Naive B cell (primary cell): ENCODE results near the gene RBM15. TPM values are rescaled to one million over a fixed set of nuclear protein-coding genes. Genes with fewer than 3 reads are reported as not detected.

Experiments
- ATAC-seq, 2 donors: fragments of 150-1000 bp; cut with Tn5 transposase; 2 replicates each; pipeline ENCODE4 v1.10.0; 2021; ENCODE audit warnings: low read depth in 2 of 2, mild to moderate bottlenecking in 2 of 2, moderate library complexity in 2 of 2
- DNase-seq: peaks from one replicate; pipeline ENCODE4 v3.0.0; 2022
- H3K27ac Mint-ChIP-seq, 6 donors: one replicate each; pipeline ENCODE4 v1.8.0; 2020 to 2022; ENCODE audit warnings: mild to moderate bottlenecking in 6 of 6, mixed read lengths in 6 of 6, moderate library complexity in 5 of 6, inconsistent platforms in 2 of 6
- H3K27me3 Mint-ChIP-seq, 3 donors: one replicate each; pipeline ENCODE4 v1.8.0; 2021 to 2022; ENCODE audit warnings: mixed read lengths in 3 of 3, mild to moderate bottlenecking in 1 of 3
- H3K36me3 Mint-ChIP-seq, 2 donors: one replicate each; pipeline ENCODE4 v1.8.0; 2020 to 2022; ENCODE audit warnings: mixed read lengths in 2 of 2, inconsistent platforms in 1 of 2, mild to moderate bottlenecking in 1 of 2
- H3K4me1 Mint-ChIP-seq, 3 donors: one replicate each; pipeline ENCODE4 v1.8.0; 2020 to 2022; ENCODE audit warnings: mixed read lengths in 3 of 3, inconsistent platforms in 1 of 3, mild to moderate bottlenecking in 1 of 3, moderate library complexity in 1 of 3
- H3K4me3 Mint-ChIP-seq, 8 donors: one replicate each; pipeline ENCODE4 v1.8.0; 2020 to 2022; ENCODE audit warnings: mild to moderate bottlenecking in 8 of 8, mixed read lengths in 8 of 8, moderate library complexity in 8 of 8, inconsistent platforms in 2 of 8
- H3K9me3 Mint-ChIP-seq, 7 donors: one replicate each; pipeline ENCODE4 v1.8.0; 2020 to 2022; ENCODE audit warnings: mixed read lengths in 7 of 7, mild to moderate bottlenecking in 5 of 7, inconsistent platforms in 2 of 7, moderate library complexity in 1 of 7
- polyA plus RNA-seq, 6 donors: library from polyadenylated mRNA; unstranded; fragments of 300-500 nt; fragmentation: Illumina TruSeq; gene quantifications; one replicate each; pipeline ENCODE4 v1.2.3, GENCODE V29; 2021; ENCODE audit warnings: low read depth in 6 of 6

RBM15 gene
- polyA plus RNA-seq, 6 donors from 2014 or later = 13.2 to 23.1 (median 17.4) TPM

GRCh38 chr1:110335265-110335664 is 3.9 kb upstream of the RBM15 start:
- Mint-ChIP-seq H3K27ac (peak overlapping the region in 1 of 6 donors; percentile 47), H3K9me3 (no peaks in the 10 kb centered on the region), H3K4me1 (peaks cover 3 to 13% (median 11%) of the 10 kb centered on the region in 3 donors)

GRCh38 chr1:110336300-110337039 is 2.7 kb upstream of the RBM15 start:
- Mint-ChIP-seq H3K4me1 (peaks cover 13 to 25% (median 23%) of the 10 kb centered on the region in 3 donors), H3K36me3 (no peaks in the 10 kb centered on the region), H3K9me3 (no peaks in the 10 kb centered on the region), H3K27ac (peak overlapping the region in 2 of 6 donors; percentile 47 to 60), H3K27me3 (no peaks in the 10 kb centered on the region), H3K4me3 (peak overlapping the region in 5 of 8 donors; percentile 17 to 64 (median 42))
- DNase-seq (no peak), ATAC-seq (no peak)

More at GRCh38 chr1:110335265-110335664, 3.9 kb upstream of the RBM15 start:
- ATAC-seq = no peak
- H3K4me3 Mint-ChIP-seq = no peak overlapping the region
- DNase-seq = no peak
- peaks cover 0 to under 1% of the 10 kb centered on the region in 2 donors for H3K36me3 Mint-ChIP-seq
- no peaks in the 10 kb centered on the region for H3K27me3 Mint-ChIP-seq

- Mint-ChIP-seq H3K4me1 (peaks cover 25 to 37% (median 34%) of the 10 kb centered on the region in 3 donors), H3K4me3 (no peak overlapping the region), H3K36me3 (no peaks in the 10 kb centered on the region), H3K27me3 (no peaks in the 10 kb centered on the region), H3K27ac (peak overlapping the region in 2 of 6 donors; percentile 97 to 98), H3K9me3 (no peaks in the 10 kb centered on the region)
- DNase-seq = no peak
- ATAC-seq = no peak
Measured at GRCh38 chr1:110337704-110338308, 1.4 kb upstream of the RBM15 start.

GRCh38 chr1:110338309-110338885 is 780 bp upstream of the RBM15 start:
- Mint-ChIP-seq H3K4me1 (peaks cover 28 to 43% (median 39%) of the 10 kb centered on the region in 3 donors), H3K27ac (peak overlapping the region in 2 of 6 donors; percentile 97 to 98), H3K27me3 (no peaks in the 10 kb centered on the region), H3K36me3 (no peaks in the 10 kb centered on the region), H3K9me3 (no peaks in the 10 kb centered on the region), H3K4me3 (no peak overlapping the region)
- ATAC-seq (peak; percentile 71 to 72), DNase-seq (peak; percentile 98)

- H3K4me3 Mint-ChIP-seq = no peak overlapping the region
- H3K27ac Mint-ChIP-seq = peak overlapping the region in 2 of 6 donors; percentile 87 to 91
- ATAC-seq (no peak), DNase-seq (no peak)
- H3K9me3 Mint-ChIP-seq = no peaks in the 10 kb centered on the region
- no peaks in the 10 kb centered on the region for H3K36me3 Mint-ChIP-seq
- peaks cover 35 to 55% (median 50%) of the 10 kb centered on the region in 3 donors for H3K4me1 Mint-ChIP-seq
- no peaks in the 10 kb centered on the region for H3K27me3 Mint-ChIP-seq
Measured at GRCh38 chr1:110339407-110340206, 430 bp downstream of the RBM15 start.

GRCh38 chr1:110340207-110340468 is 961 bp downstream of the RBM15 start:
- Mint-ChIP-seq H3K36me3 (no peaks in the 10 kb centered on the region), H3K9me3 (no peaks in the 10 kb centered on the region), H3K4me1 (peaks cover 35 to 58% (median 51%) of the 10 kb centered on the region in 3 donors), H3K4me3 (no peak overlapping the region), H3K27me3 (no peaks in the 10 kb centered on the region), H3K27ac (peak overlapping the region in 2 of 6 donors; percentile 87 to 91)
- ATAC-seq = no peak
- no peak for DNase-seq

- Mint-ChIP-seq H3K4me1 (peaks cover 44 to 64% (median 58%) of the 10 kb centered on the region in 3 donors), H3K36me3 (no peaks in the 10 kb centered on the region), H3K27ac (peak overlapping the region in 2 of 6 donors; percentile 67 to 86), H3K4me3 (peak overlapping the region in 4 of 8 donors; percentile 54 to 76 (median 70)), H3K27me3 (no peaks in the 10 kb centered on the region), H3K9me3 (no peaks in the 10 kb centered on the region)
- ATAC-seq (no peak), DNase-seq (no peak)
Measured at GRCh38 chr1:110341146-110341871, 2.1 kb downstream of the RBM15 start.

GRCh38 chr1:110341872-110342331 is 2.7 kb downstream of the RBM15 start:
- Mint-ChIP-seq H3K4me1 (peaks cover 48 to 69% (median 59%) of the 10 kb centered on the region in 3 donors), H3K36me3 (no peaks in the 10 kb centered on the region), H3K27me3 (no peaks in the 10 kb centered on the region), H3K9me3 (no peaks in the 10 kb centered on the region), H3K4me3 (peak overlapping the region in 3 of 8 donors; percentile 54 to 76 (median 73)), H3K27ac (peak overlapping the region in 1 of 6 donors; percentile 60)
- DNase-seq (no peak), ATAC-seq (no peak)

GRCh38 chr1:110343249-110343648 is 4.1 kb downstream of the RBM15 start:
- Mint-ChIP-seq H3K4me1 (peaks cover 58 to 71% (median 60%) of the 10 kb centered on the region in 3 donors), H3K27ac (peak overlapping the region in 3 of 6 donors; percentile 10 to 69 (median 53)), H3K36me3 (peaks cover 0 to 2% of the 10 kb centered on the region in 2 donors), H3K4me3 (peak overlapping the region in 6 of 8 donors; percentile 17 to 77 (median 66)), H3K9me3 (no peaks in the 10 kb centered on the region), H3K27me3 (no peaks in the 10 kb centered on the region)
- DNase-seq (no peak), ATAC-seq (no peak)

GRCh38 chr1:110344152-110344551 is 5.0 kb downstream of the RBM15 start:
- ATAC-seq = no peak
- H3K4me1 Mint-ChIP-seq = peaks cover 60 to 79% (median 65%) of the 10 kb centered on the region in 3 donors
- H3K27ac Mint-ChIP-seq = peak overlapping the region in 2 of 6 donors; percentile 9 to 69
- DNase-seq = no peak
- peaks cover 0 to 9% of the 10 kb centered on the region in 2 donors for H3K36me3 Mint-ChIP-seq
- no peaks in the 10 kb centered on the region for H3K9me3 Mint-ChIP-seq
- no peaks in the 10 kb centered on the region for H3K27me3 Mint-ChIP-seq
- peak overlapping the region in 5 of 8 donors; percentile 30 to 77 (median 68) for H3K4me3 Mint-ChIP-seq

- peaks cover 60 to 82% (median 68%) of the 10 kb centered on the region in 3 donors for H3K4me1 Mint-ChIP-seq
- H3K9me3 Mint-ChIP-seq = no peaks in the 10 kb centered on the region
- peaks cover 0 to 9% of the 10 kb centered on the region in 2 donors for H3K36me3 Mint-ChIP-seq
- ATAC-seq = no peak
- H3K4me3 Mint-ChIP-seq = peak overlapping the region in 2 of 8 donors; percentile 2 to 4
- no peak for DNase-seq
- H3K27ac Mint-ChIP-seq = peak overlapping the region in 4 of 6 donors; percentile 49 to 85 (median 60)
- H3K27me3 Mint-ChIP-seq = no peaks in the 10 kb centered on the region
Measured at GRCh38 chr1:110345480-110345879, 6.3 kb downstream of the RBM15 start.

GRCh38 chr1:110346690-110347089 is 7.5 kb downstream of the RBM15 start:
- H3K4me3 Mint-ChIP-seq = peak overlapping the region in 1 of 8 donors; percentile 7
- no peaks in the 10 kb centered on the region for H3K27me3 Mint-ChIP-seq
- ATAC-seq (no peak), DNase-seq (no peak)
- H3K27ac Mint-ChIP-seq = peak overlapping the region in 1 of 6 donors; percentile 15
- peaks cover 0 to 9% of the 10 kb centered on the region in 2 donors for H3K36me3 Mint-ChIP-seq
- H3K4me1 Mint-ChIP-seq = peaks cover 59 to 74% (median 68%) of the 10 kb centered on the region in 3 donors
- no peaks in the 10 kb centered on the region for H3K9me3 Mint-ChIP-seq
